ENCODE data around the gene CNKSR3.

The CNKSR3 gene

GRCh38 chr6:154526996-154527395 is 16.5 kb upstream of the CNKSR3 start:
- FAIRE-seq, result no peak

- no peak for FAIRE-seq
Observed at GRCh38 chr6:154522576-154522975, 12.1 kb upstream of the CNKSR3 start.

GRCh38 chr6:154521412-154521811 is 10.9 kb upstream of the CNKSR3 start:
- FAIRE-seq, result no peak

GRCh38 chr6:154520280-154520679 is 9.8 kb upstream of the CNKSR3 start:
- no peak for FAIRE-seq

- no peak for FAIRE-seq
Observed at GRCh38 chr6:154518396-154518795, 7.9 kb upstream of the CNKSR3 start.

- no peak for FAIRE-seq
Observed at GRCh38 chr6:154516276-154516675, 5.8 kb upstream of the CNKSR3 start.

- FAIRE-seq, result no peak
Observed at GRCh38 chr6:154515826-154516225, 5.3 kb upstream of the CNKSR3 start.

GRCh38 chr6:154515076-154515475 is 4.6 kb upstream of the CNKSR3 start:
- peak; percentile 47 for FAIRE-seq

GRCh38 chr6:154514481-154514880 is 4.0 kb upstream of the CNKSR3 start:
- FAIRE-seq, result no peak

- FAIRE-seq, result no peak
Observed at GRCh38 chr6:154513601-154514320, 3.3 kb upstream of the CNKSR3 start.

GRCh38 chr6:154512201-154512600 is 1.7 kb upstream of the CNKSR3 start:
- no peak for FAIRE-seq

GRCh38 chr6:154511791-154512190 is 1.3 kb upstream of the CNKSR3 start:
- no peak for FAIRE-seq

GRCh38 chr6:154509421-154510143 is 903 bp downstream of the CNKSR3 start:
- no peak for FAIRE-seq

- FAIRE-seq, result no peak
Observed at GRCh38 chr6:154508573-154509375, 1.7 kb downstream of the CNKSR3 start.

- FAIRE-seq, result no peak
Observed at GRCh38 chr6:154506991-154507898, 3.2 kb downstream of the CNKSR3 start.

GRCh38 chr6:154506582-154506981 is 3.9 kb downstream of the CNKSR3 start:
- FAIRE-seq, result no peak

- no peak for FAIRE-seq
Observed at GRCh38 chr6:154506108-154506507, 4.4 kb downstream of the CNKSR3 start.

- no peak for FAIRE-seq
Observed at GRCh38 chr6:154504865-154505449, 5.5 kb downstream of the CNKSR3 start.

- no peak for FAIRE-seq
Observed at GRCh38 chr6:154504102-154504501, 6.4 kb downstream of the CNKSR3 start.

- no peak for FAIRE-seq
Observed at GRCh38 chr6:154503658-154504057, 6.8 kb downstream of the CNKSR3 start.

GRCh38 chr6:154502553-154502952 is 7.9 kb downstream of the CNKSR3 start:
- FAIRE-seq, result no peak

GRCh38 chr6:154501578-154501868 is 9.0 kb downstream of the CNKSR3 start:
- no peak for FAIRE-seq
